SIG-M5 treated with dmso at 0.1 percent for 504 hours (cell line): ENCODE measurements around the gene KCNK13.
"Not testable (repeated sequence)": the region's sequence is repeated elsewhere in the genome, so short reads cannot be mapped to it uniquely, and the experiment has no call there.

Experiments
- DNase-seq: peaks from one replicate; lab custom pipeline; 2025; ENCODE audit not compliant: unreplicated experiment; lab: John Stamatoyannopoulos, UW

The KCNK13 gene

GRCh38 chr14:90060312-90060964 is 1.4 kb upstream of the KCNK13 start:
- peak; percentile 18 for DNase-seq

DNA sequence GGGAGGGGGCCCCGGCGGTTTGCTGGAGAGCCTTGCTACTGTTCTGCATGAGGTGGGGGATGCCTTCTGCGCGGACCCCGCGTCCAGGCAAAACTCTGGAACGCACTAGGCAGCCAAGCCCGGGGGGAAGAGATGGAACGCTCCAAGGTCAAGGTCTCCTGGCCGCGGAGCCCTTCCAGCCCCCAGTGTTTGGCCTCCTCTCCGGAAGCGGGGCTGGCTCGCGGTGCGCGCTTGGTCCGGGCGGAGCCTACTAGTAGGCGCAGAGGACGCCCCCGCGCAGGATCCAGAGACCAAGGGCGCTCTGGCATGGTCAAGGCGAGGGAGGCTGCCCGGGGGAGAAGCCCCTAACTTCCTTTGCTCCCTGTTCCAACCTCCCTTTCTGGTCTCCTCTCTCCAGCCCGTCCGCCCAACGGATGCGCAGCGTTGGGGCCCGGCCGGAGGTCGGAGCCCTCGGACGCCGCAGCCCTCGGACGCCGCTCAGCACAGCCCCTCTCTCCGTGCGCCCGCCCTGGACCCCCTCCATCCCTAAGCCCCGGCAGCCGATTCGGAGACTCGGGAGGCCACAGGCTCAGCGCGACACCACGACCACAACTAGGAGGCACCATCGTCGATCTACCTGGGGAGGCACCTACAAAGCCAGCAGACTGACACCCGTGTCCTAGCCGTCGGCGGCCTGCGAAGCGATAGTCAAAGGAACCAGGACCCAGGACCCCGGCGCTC is 669 bp upstream of the KCNK13 start:
- no peak for DNase-seq

DNA sequence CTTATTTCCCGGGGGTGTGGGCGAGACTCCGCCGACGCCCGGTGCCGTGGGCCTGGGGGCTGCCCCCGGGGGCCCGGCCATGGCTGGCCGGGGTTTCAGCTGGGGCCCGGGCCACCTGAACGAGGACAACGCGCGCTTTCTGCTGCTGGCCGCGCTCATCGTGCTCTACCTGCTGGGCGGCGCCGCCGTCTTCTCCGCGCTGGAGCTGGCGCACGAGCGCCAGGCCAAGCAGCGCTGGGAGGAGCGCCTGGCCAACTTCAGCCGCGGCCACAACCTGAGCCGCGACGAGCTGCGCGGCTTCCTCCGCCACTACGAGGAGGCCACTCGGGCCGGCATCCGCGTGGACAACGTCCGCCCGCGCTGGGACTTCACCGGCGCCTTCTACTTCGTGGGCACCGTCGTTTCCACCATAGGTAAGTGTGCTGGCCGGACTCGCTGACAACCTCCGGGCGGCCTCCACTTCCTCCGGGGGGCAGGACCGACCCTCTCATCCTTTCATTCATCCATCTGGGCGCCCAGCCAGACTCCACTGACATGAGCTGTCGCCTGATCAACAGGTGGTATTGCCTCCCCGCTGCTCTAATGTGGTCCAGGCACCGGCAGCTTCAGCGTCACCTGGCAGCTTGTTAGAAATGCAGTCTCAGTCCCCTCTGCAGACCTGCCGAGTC is 467 bp downstream of the KCNK13 start:
- DNase-seq = no peak

DNA sequence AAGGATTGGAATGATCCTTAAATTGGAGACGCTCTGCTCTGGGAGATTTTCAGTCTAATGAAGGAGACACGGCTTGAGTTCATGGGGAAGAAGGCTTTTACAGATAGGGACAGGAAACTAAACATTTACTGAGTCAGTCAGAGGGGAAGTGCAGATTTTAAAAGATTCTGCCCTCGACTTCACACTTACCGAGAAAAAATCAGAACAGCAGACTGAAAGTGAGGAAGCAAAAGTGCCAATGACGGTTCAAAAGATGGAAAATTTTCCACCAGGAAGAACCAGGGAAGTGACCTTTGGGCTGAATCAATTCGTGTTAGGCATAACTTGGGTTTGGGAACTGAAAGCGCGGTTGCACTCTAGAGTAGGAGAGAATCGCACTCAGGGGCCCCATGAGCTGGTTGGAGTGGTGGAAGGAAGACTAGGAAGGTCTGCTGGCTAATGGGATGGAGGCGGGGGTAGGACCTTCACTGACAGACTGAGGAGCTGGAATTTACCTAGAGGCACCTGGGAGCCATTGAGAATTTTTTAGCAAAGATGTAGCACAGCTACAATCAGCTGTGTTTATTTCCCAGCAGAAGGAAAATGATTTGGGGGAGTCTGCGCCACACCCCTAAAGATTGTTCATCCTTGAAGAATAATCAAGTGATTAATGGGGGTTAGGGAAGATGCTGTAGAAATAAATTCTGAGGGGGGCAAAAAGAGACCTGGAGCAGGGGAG is 1.2 kb downstream of the KCNK13 start:
- DNase-seq = peak; percentile 47

DNA sequence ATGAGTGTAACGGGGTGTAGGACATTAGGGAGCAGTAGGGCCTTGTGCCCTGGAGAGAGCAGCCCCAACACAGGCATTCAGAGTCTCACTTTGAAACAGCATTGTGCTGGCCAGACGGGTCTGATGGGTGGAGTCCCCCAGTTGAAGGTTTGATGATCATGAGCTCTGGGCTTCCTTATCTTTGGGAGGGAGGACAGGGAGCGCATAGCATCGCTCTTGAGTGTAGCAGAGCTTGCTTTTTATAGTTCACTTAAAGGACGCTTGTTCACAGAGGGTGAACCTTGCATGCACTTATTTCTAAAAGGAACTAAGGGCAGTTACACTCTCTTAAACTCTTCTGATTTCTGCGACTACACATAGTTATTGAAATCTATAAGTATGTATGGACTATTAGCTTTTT is 10.6 kb downstream of the KCNK13 start:
- DNase-seq = no peak

DNA sequence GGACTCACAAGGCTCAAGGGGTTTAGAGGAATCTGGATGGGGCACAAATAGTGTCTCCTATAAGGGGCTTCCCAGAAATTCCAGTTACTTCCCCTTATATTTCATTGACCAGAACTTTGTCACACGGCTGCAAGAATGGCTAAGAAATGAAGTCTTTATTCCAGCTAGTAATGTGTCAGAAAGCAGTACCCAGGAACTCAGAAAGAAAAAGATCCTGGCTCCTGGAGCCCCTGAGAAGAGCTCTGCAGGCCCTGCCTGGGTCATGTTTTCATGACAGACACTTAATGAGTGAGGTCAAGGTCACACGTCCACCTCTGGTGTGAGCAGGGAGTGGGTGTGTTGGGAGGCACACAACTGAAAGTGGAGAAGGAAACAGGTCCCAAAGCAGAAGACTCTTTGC is 17.8 kb downstream of the KCNK13 start:
- DNase-seq = no peak

- peak; percentile 96 for DNase-seq
Observed at GRCh38 chr14:90087433-90087832, 25.6 kb downstream of the KCNK13 start.

DNA sequence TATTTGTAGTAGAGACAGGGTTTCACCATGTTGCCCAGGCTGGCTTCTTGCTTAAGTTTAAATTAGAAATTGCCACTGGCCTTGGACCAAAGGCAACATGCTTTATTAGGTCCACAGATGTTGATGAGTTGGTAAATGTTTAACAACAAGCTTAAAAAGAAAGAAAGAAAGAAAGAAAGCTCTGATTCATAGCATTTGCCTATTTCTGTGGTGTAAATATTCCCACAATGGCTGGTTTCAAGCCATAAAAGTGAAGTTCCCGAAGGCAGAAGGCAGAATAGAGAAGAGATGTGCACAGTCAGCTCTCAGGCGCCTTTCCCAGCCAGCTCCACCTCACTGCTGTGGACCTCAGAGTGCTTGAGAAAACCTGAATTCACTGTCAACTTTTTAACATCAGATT is 26.4 kb downstream of the KCNK13 start:
- no peak for DNase-seq

- DNase-seq = not testable (repeated sequence)
Observed at GRCh38 chr14:90089486-90089885, 27.7 kb downstream of the KCNK13 start.

DNA sequence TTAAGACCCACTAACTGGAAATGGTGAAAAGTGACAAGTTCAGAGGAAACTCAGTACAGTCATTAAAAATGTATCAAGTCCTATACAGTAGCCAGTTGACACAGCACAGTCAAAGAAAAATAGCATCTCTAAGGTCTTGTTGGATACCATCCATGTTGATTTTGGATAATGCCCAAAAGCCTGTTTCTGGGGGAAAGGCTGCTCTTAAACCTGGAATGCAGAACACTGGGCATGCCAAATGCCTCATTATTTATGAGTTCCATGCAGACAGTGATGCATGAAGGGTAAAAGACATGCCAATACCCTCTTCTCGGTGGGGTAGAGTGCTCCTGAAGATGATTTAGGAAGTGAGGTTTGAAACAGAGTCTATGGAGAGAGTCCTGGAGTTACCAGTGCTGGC is 29.6 kb downstream of the KCNK13 start:
- DNase-seq = no peak

DNA sequence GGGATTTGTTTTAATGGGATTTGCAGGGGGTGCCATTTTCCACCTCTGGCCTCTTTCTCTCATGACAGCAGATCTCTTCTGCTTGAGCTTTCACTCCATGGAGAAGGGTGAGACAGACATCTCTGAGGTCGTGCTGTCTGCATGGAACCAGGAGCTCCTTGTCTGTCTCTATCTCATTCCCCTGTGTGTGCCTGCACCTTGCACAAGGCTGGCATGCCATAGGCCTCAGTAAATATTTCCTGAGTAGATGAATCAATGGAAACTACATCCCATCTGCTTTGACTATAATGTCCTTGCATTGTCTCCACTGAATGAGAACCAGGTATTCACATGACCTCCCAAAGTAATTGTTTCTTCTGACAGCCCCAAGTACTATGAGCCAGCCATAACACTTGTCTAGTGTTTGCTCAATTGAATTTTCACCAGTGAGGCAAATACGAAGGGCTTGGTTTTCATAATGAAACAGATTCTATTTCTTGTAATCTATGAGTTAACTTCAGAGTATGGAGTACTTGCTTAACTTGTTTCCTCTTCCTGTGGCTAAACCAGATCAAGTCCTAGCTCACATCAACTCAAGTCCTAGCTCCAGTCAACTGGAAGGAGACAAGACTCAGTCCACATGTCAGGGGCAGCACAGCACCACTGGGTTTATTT is 32.3 kb downstream of the KCNK13 start:
- DNase-seq = peak; percentile 72

DNA sequence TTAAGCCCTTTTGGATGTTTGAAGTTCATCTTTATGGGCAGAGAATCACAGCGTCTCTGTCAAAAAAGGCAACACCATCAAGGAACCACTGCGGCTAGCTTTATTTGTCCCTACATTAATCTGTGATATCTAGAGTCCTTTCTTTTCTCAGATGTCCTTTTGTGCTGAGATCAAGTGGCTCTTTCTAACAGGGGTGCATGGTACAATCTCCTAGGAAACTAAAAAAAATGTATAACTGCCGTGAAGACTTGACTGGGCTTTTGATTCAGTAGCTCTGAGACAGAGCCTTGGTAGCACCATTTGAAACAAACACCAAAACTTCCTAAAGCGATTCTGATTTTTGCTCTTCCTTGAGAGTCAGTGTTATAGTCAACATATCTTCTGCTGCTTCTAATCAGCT is 33.3 kb downstream of the KCNK13 start:
- no peak for DNase-seq

GRCh38 chr14:90096566-90096965 is 34.8 kb downstream of the KCNK13 start:
- peak; percentile 1 for DNase-seq

- DNase-seq = peak; percentile 20
Observed at GRCh38 chr14:90103808-90104207, 42.0 kb downstream of the KCNK13 start.

DNA sequence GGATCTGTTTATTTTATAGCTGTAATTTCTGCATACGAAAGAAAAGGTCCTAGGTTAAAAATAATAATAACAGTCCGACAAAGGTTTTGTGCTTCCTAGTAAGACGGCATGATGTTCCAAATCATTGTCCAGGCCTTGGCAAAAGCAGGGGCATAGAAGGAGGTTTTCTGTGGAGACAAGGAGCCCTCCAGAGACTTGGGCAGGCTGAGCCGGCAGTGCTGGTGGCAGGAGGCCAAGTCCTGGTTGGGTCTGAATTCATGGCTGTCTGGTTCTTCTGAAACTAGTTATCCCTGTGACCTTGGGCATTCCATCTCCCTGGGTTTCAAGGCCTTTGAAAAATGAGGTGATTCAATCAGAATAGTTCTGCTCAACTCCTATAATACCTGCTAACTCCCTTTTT is 44.0 kb downstream of the KCNK13 start:
- no peak for DNase-seq

- DNase-seq = peak; percentile 1
Observed at GRCh38 chr14:90107789-90108188, 46.0 kb downstream of the KCNK13 start.

DNA sequence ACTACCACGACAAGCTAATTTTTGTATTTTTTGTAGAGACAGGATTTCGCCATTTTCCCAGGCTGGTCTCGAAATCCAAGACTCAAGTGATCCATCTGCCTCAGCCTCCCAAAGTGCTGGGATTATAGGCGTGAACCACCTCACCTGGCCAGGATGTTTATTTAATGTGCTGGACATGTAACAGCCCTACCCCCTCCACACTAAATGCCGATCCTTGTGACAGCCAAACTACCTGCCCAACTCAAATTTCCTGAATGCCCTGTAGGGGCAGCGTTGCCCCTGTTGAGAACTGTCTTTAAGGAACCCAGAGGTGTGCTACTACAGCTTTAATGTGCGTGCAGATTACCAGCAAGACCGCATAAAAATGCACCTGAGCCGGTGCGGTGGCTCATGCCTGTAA is 48.1 kb downstream of the KCNK13 start:
- peak; percentile 18 for DNase-seq

- DNase-seq = no peak
Observed at GRCh38 chr14:90111895-90112534, 50.2 kb downstream of the KCNK13 start.

- no peak for DNase-seq
Observed at GRCh38 chr14:90114554-90114953, 52.8 kb downstream of the KCNK13 start.

DNA sequence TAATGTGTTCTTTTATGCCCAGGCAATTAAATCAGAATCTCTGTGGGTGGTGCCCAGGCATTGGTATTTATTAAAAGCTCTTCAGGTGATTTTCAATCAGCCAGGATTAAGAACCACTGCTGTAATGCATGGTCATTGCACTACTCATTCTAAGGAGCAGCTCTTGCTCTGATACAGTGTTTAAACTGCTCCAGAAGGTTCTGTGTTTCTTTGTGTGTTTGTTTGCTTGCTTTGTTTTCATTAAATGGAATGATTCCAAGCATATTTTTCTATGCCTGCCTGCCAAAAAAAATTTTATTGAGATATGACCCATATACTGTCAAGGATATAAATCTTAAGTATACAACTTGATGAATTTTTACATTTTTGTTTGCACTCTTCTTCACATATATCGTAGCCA is 54.0 kb downstream of the KCNK13 start:
- no peak for DNase-seq

GRCh38 chr14:90116444-90116843 is 54.6 kb downstream of the KCNK13 start:
- DNase-seq = no peak
